ENCODE results near the gene PSMC3IP.
"Not testable (repeated sequence)": the region's sequence is repeated elsewhere in the genome, so short reads cannot be mapped to it uniquely, and the experiment has no call there.

PSMC3IP gene

DNA sequence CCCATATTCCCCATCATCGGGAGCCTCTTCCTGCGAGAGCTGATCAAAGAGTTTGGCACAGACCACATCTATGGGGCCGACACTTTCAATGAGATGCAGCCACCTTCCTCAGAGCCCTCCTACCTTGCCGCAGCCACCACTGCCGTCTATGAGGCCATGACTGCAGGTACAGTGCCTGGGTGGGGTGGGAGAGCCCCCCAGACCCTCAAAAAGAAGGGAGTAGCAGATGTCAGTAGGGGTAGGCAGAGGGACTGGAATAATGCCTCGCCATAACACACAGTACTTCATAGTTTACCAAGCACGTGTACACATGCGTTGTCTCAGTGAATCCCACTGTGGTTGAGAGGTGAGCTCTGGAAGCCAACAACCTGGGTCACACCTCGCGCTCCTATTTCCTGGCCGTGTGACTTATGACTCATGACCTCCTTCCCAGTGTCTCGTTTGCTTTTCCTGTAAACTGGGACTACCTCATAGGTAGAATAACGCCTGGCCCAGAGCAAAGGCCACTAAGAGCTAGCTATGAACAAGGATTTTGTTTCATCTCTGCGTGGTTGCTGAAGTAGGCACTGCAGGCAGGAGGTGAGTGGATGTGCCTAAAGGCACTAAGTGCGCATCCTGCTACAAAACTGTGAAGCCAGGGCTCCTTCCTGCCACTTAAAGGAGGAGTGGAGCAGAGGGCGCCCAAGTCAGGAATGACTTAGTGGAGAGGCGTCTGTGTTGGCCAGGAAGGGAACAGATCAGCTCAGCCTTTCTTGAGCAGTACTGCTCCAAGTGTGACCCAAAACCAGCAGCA lies 36.3 kb downstream of the PSMC3IP start:
- DNase-seq = no peak

DNA sequence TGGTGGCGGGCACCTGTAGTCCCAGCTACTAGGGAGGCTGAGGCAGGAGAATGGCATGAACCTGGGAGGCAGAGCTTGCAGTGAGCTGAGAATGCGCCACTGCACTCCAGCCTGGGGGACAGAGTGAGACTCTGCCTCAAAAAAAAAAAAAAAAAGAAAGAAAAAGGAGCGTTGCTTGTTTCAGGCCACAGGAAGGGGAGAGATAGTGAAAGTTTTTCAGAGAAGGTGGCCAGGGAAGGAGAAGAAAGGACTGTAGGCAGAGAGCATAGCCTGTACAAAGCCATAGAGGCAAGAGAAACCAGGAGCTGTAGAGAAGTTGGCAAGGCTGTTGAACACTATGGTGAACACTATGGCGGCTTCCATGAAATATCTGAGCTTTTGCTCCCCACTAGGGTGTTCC lies 37.0 kb downstream of the PSMC3IP start:
- DNase-seq = not testable (repeated sequence)

DNA sequence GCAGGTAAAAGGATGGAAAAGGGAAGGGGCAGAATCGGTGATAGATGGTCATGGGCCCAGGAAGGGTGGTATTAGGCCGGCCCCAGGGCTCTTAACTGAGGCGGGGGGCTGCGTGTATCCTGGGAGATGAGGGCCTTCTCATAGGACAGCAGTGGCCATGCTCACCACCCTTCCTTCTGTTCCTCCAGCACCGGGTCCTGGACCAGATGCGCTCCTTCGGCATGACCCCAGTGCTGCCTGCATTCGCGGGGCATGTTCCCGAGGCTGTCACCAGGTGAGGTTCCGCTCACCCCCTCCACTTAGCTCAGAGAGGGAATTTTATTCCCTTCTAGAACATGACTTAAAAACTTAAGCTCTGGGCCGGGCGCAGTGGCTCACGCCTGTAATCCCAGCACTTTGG lies 39.0 kb downstream of the PSMC3IP start:
- no peak for DNase-seq

DNA sequence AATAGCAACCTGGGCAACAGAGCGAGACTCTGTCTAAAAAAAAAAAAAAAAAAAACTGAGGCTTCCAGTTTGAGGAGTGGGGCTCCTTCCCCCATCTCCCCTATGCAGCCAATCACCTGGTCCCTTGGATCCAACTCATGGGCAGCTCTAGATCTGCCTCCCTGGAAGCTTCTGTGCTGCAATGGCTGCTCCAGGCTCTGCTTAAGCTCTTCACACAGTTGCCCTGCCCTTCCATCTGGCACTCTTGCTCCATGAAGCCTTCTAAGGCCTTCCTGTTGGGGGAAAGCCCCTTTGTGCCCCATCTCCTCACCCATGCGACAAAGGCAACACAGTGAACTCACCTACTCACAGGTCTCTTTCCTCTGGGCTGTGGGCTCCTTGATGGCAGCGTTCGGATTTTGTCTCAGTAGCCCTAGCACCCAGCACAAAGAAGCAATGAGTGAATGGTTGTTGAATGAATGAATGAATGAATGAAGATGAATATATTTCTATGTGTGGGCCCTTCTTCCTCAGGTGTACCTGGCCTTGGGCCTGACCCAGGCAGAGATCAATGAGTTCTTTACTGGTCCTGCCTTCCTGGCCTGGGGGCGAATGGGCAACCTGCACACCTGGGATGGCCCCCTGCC lies 39.6 kb downstream of the PSMC3IP start:
- no peak for DNase-seq

DNA sequence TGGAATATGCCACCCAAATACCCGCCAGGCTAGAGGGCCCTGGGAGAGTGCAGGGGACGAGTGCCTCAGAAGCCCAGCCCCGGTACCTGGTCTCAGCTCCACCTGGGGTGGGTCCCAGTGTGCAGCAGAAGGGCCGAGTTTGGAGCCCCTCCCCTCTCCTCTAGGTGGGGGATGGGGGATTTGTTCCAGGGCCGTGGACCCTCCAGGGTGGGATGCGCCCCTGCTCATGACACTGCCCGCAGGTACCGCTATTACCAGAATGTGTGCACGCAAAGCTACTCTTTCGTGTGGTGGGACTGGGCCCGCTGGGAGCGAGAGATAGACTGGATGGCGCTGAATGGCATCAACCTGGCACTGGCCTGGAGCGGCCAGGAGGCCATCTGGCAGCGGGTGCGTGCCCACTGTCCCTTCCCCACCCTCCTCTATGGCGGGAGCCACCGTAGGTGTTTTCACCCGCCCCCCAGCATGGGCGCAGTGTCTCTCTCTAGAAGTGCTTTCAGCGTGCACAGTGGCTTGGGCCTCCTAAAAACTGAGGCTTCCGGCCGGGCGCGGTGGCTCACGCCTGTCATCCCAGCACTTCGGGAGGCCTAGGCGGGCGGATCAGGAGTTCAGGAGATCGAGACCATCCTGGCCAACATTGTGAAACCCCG lies 40.2 kb downstream of the PSMC3IP start:
- DNase-seq = no peak

DNA sequence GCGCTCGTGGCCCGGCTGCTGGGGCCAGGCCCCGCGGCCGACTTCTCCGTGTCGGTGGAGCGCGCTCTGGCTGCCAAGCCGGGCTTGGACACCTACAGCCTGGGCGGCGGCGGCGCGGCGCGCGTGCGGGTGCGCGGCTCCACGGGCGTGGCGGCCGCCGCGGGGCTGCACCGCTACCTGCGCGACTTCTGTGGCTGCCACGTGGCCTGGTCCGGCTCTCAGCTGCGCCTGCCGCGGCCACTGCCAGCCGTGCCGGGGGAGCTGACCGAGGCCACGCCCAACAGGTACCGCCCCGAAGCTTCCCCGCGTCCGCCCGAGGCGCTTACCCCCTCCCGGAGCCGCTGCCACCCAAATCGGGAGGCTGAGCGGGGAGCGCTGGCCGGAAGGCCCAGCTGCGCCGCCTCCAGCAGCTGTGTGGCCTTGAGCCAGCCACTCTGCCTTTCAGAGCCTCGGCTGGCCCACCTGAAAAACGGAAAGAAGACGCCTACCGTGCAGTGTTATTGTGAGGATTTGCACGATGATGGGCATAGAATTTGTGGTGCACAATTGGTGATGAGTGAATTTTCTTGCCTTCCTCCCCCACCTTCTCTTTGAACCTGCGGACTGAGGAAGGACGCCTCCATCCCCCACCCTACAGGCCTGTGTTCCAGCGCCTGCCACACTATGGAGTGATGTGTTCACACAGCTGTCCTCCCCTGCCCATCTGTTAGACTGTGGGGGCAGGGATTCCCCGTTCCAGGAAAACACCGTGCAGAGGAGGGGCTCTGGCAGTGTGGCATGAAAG lies 41.0 kb downstream of the PSMC3IP start:
- DNase-seq = peak in 46 of 51 donors; percentile 12 to 86 (median 68)

DNA sequence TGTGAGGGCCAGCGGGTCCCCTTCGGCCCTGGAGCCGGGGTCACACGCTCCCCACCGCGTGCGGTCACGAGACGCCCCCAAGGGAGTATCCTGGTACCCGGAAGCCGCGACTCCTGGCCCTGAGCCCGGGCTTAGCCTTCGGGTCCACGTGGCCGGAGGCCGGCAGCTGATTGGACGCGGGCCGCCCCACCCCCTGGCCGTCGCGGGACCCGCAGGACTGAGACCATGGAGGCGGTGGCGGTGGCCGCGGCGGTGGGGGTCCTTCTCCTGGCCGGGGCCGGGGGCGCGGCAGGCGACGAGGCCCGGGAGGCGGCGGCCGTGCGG lies 41.5 kb downstream of the PSMC3IP start, which contains the start of gene NAGLU:
NAGLU (plus strand) TSS at position 194 of the 324 bp plus-strand sequence; CDS start at position 226, 32 bp downstream.
- DNase-seq = peak; percentile 70 to 99 (median 93)

DNA sequence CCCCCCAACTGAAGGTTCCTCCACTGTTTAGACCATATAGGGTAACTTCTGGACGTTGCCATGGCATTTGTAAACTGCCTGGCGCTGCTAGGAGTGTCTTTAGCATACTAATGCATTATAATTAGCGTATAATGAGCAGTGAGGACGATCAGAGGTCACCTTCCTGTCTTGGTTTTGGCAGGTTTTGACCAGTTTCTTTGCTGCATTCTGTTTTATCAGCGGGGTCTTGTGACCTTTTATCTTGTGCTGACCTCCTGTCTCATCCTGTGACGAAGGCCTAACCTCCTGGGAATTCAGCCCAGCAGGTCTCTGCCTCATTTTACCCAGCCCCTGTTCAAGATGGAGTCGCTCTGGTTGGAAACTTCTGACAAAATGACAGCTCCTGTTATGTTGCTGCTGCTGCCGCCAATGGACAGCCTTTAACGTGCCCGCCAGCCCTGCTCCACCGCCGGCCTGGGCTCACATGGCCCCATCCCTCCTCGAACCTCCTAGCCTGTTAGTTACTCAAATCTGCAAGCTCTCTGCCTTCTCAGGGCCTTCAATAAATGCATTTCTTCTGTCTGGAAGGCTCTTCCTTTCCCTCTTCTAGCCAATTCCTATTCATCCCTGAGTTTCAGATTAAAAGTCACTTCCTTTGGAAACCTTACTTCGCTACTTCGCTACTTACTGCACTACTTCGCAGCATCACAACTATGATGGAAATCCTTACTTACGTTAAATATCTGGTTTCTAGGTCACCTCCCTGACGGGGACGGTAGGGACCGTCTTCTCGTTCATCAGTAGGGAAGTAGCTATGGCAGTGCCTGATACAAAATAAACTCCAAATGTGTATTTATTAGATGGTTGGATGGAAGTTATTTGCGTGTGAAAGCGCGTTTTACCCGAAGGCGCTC lies 42.1 kb downstream of the PSMC3IP start:
- peak in 4 of 51 donors; percentile 10 to 37 (median 18) for DNase-seq

DNA sequence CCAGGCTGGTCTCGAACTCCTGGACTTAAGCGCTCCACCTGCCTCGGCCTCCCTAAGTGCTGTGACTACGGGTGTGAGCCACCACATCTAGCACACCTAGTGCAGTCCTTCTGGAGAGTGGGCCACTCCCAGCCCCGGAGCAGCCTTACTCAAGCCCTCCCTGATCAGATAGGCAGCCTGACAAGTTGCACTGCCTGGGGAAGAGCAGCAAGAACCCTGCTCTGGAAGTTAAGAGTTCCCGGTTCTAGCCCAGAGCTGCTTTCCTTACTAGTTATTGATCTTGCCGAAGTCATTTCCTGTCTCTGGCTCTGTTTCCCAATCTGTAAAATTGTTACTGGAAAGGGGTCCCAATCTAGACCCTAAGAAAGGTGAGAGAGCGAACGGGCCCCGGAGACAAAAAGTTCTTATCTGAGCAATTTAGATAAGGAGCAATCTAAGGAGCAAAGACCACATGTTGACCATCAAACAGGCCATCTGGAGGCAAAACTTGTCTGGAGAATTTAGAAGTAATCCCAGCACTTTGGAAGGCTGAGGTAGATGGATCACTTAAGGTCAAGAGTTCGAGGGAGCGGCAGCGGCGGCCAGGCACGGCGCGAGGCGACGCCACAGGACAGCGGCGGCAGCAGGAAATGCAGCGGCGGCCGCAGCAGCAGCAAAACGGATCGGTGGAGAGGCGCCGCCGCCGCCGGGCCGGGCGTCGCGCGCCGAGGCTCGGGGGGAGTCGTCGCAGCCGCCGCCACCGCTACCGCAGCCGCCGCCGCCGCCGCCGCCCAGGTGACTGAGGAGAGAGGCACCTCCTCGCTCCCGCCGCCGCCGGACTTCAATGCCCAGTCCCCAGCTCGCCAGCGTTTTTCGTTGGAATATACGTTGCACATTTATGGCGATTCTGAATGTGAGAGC lies 45.8 kb downstream of the PSMC3IP start:
- peak in 38 of 51 donors; percentile 8 to 72 (median 44) for DNase-seq

DNA sequence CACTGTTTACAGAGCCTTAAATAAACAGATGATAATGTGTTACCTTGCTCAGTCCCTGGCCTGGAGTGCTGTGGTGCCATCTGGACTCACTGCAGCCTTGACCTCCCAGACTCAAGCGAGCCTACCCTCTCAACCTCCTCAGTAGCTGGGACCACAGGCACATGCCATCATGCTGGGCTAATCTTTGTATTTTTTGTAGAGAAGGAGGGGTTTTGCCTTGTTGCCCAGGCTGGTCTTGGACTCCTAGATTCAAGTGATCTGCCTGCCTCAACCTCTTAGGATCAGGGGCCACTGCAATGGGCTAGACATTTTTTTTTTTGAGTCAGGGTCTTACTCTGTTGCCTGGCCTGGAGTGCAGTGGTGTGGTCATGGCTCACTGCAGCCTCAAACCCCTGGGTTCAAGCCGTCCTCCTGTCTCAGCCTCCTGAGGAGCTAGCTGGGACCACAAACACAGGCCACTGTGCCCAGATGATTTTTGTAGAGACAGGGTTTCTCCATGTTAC lies 46.5 kb downstream of the PSMC3IP start:
- DNase-seq = no peak

DNA sequence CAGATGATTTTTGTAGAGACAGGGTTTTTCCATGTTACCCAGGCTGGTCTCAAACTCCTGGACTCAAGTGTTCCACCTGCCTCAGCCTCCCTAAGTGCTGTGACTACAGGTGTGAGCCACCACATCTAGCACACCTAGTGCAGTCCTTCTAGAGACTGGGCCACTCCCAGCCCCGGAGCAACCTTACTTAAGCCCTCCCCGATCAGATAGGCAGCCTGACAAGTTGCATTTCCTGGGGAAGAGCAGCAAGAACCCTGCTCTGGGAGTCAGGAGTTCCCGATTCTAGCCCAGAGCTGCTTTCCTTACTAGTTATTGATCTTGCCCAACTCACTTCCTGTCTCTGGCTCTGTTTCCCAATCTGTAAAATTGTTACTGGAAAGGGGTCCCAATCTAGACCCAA lies 48.5 kb downstream of the PSMC3IP start:
- DNase-seq = no peak

DNA sequence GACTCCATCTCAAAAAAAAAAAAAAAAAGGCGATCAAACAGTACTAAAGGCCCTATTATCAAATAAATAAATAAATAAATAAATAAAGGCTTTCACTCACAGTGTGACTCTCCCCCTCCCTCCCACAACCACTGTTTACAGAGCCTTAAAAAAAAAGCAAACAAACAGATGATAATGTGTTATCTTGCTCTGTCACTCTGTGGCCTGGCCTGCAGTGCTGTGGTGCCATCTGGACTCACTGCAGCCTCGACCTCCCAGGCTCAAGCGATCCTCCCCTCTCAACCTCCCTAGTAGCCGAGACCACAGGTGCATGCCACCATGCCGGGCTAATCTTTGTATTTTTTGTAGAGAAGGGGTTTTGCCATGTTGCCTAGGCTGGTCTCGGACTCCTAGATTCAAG lies 49.6 kb downstream of the PSMC3IP start:
- DNase-seq = no peak

DNA sequence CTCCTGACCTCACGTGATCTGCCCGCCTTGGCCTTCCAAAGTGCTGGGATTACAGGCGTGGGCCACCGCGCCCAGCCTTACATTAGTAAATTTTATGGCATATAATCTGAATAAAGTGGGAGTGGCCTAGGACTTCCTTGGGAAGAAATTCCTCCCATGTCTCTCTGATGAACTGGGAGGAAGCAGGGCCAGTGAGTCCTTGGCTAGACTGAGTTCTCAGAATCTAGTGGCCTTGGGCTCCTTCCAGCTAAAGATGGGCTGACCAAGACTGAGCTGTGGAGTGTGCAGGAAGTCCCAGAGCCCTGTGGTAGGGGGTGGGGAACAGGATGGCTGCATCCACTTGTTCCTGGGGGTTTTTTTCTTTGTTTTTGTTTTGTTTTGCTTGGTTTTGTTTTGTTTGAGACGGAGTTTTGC lies 51.5 kb downstream of the PSMC3IP start:
- no peak for DNase-seq

DNA sequence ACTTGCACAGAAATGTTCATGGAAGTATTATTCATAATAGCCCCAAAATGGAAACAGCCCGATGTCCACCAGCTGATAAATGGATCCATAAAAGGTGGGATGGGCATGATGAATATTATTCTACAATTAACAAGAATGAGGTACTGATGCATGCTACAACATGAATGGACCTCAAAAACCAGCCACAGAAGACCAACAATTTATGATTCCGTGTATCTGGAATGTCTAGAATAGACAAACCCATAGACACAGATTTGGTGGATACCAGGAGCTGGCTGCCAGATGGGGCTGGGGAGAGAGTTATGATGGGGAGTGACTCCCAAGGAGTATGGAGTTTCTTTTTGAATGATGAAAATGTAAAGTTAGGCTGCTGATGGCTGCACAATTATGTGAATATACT lies 52.3 kb downstream of the PSMC3IP start:
- no peak for DNase-seq

DNA sequence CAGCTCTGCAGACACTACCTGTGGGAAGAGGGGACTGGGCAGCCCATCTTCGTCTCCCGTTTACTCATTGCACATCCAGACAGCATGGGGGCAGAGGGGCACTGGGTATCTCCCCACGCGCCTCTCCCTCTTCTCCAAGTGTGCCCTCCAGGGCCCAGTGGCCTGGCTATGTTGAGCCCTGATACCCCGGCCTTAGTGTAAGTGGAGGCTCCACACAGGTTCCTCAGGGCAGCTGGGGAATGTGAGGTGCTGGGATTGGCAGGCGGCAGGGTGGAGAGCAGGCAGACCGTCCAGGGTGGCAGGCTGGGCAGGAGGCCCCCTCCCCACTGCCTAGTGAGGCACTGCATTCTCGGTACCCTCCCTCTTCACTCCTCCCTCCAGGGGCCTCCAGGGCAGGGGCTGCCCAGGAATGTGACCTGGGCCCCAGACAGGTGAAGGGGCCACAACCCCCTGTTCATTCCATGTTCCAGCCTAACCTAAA lies 54.7 kb downstream of the PSMC3IP start:
- DNase-seq = no peak
